Sigmoid colon (tissue), 7 donors: ENCODE measurements around the gene ZCCHC18. TPM values are rescaled to one million over a fixed set of nuclear protein-coding genes. Genes with fewer than 3 reads are reported as not detected.
A peak's percentile ranks its signal among the peaks of the same experiment; 100 is the strongest.
"Not testable (repeated sequence)": the region's sequence is repeated elsewhere in the genome, so short reads cannot be mapped to it uniquely, and the experiment has no call there.

ENCODE experiments used
- DNase-seq: peaks from one replicate; pipeline ENCODE4 v3.0.0-alpha.2; 2019
- H3K27ac ChIP-seq, 4 donors: fragments of 200-600 bp; sonication (generic); one replicate each; pipeline ENCODE4 v1.5.1; 2016 to 2019; ENCODE audit warnings: mild to moderate bottlenecking in 1 of 4
- H3K27me3 ChIP-seq, 3 donors: fragments of 200-600 bp; sonication (generic); one replicate each; pipeline ENCODE4 v1.5.1; 2019; ENCODE audit warnings: mild to moderate bottlenecking in 1 of 3
- H3K36me3 ChIP-seq, 4 donors: fragments of 200-600 bp; sonication (generic); one replicate each; pipeline ENCODE4 v1.5.1; 2016 to 2019
- H3K4me1 ChIP-seq, 4 donors: fragments of 200-600 bp; sonication (generic); one replicate each; pipeline ENCODE4 v1.5.1; 2017 to 2019
- H3K4me3 ChIP-seq, 4 donors: fragments of 200-600 bp; sonication (generic); one replicate each; pipeline ENCODE4 v1.5.1; 2017 to 2019; ENCODE audit warnings: mild to moderate bottlenecking in 2 of 4, moderate library complexity in 1 of 4
- H3K9me3 ChIP-seq, 4 donors: fragments of 200-600 bp in 3 of 4; sonication (generic) in 3 of 4; one replicate each; pipeline versions ENCODE4 v1.5.1 to v1.6.1; 2013 to 2019
- EP300 ChIP-seq, 4 donors: sonication (generic); formaldehyde crosslinking; IDR thresholded peaks; one replicate each; pipeline ENCODE4 v1.6.1; 2017; ENCODE audit warnings: antibody characterized with exemption in 4 of 4
- POLR2A ChIP-seq, 2 donors: fragments of 450-650 bp; IDR thresholded peaks; one replicate each; pipeline ENCODE4 v1.6.1; 2016; ENCODE audit warnings: antibody characterized with exemption in 2 of 2, mild to moderate bottlenecking in 2 of 2, moderate library complexity in 2 of 2
- POLR2AphosphoS5 ChIP-seq, 4 donors: sonication (generic); formaldehyde crosslinking; IDR thresholded peaks; one replicate each; pipeline ENCODE4 v1.6.1; 2017; ENCODE audit warnings: antibody characterized with exemption in 4 of 4
- WGBS, 2 donors: extraction: QIAGEN DNeasy Blood & Tissue Kit; methylation state at CpG; one replicate each; pipeline ENCODE4 v1.1.7; 2013; 5-methylcytosine and 5-hydroxymethylcytosine counted together
- intact Hi-C: fragments of 100-400 bp; cut with DNase I; formaldehyde crosslinking; loops from one replicate; pipeline ENCODE4 v1.15.1; 2023
- polyA plus RNA-seq, 3 donors: library from polyadenylated mRNA; stranded (reverse); fragments of 200-250 nt; gene quantifications; one replicate each; pipeline ENCODE4 v1.2.3, GENCODE V29; 2013
- total RNA-seq, 4 donors: library from RNA; depleted of rRNA; stranded (reverse); fragments of >200 nt; gene quantifications; one replicate each; pipeline ENCODE4 v1.1.0, GENCODE V29; 2016
- TF ChIP-seq, protein P1 (sequence below), 4 experiments: fragments of 450-650 bp in 3 of 4; fragments of 200-600 bp in 1 of 4; IDR thresholded peaks; one replicate each; pipeline ENCODE4 v1.5.1; 2016 to 2019; ENCODE audit warnings: antibody characterized with exemption in 4 of 4, mild to moderate bottlenecking in 3 of 4, moderate library complexity in 2 of 4
- donor health status: healthy with polysubstance abuse.
- donor health status: Bipolar disorder and iron deficiency.
- donor health status: healthy.

Gene ZCCHC18
- total RNA-seq (1 to 10 TPM in 3 of 4 donors, under 1 TPM in 1; 0.66 to 2.9 (median 1.7) TPM), polyA plus RNA-seq (1 to 10 TPM in 2 of 3 donors, not detected in 1; 2.7 to 4.2 TPM)

DNA sequence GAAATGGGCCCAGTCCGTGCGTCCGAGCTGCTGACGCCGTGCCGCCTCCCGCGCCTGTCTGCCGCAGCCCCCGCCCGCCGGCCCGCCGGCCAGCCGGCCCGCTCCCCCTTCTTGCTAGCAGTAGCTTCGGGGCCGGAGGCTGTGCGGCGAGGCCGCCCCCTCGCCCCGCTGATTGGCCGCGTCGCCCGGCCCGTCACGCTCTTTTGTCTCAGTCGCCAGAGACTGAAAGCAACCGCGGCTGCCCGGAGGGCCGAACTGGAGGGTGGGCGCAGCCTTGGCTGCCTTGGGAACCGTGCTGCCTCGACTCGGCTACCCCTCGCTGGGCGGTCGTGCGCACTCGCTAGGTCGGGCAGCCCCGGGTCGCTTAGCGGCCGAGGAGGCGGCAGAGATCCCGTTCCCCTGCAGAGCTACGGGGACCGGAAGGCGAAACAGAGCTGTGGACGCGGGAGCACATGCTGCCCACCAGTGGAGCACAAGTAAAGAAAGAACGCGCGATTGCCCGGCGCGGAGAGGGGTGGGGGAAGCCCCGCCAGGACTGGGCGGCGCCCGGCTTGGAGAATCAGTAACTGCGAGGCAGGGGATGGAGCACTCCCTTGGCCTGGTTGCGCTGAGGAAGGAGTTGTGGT is at the start of gene ZCCHC18:
ZCCHC18 (plus strand) TSS at position 198 of the 626 bp plus-strand sequence. CDS start 1,589 bp downstream, outside the sequence.
- DNase-seq = peak; percentile 78
- H3K9me3 ChIP-seq = no peaks in the 10 kb centered on the region
- 0% methylated on average over 67 of the region's 67 CpGs for WGBS, 2 donors
- peak within 1 kb of the TSS; percentile 77 to 83 (median 82) for H3K27ac ChIP-seq
- intact Hi-C loops = loop anchor here (2.0 kb wide), 2 partner anchors 14 to 194 kb away; no protein-coding TSS in a partner anchor
- H3K36me3 ChIP-seq = no peaks in the 10 kb centered on the region
- peaks cover 0 to 8% (median 0%) of the 10 kb centered on the region in 4 donors for H3K4me1 ChIP-seq
- H3K4me3 ChIP-seq = peak within 1 kb of the TSS; percentile 40 to 61 (median 59)
- TF ChIP-seq, protein P1, sequence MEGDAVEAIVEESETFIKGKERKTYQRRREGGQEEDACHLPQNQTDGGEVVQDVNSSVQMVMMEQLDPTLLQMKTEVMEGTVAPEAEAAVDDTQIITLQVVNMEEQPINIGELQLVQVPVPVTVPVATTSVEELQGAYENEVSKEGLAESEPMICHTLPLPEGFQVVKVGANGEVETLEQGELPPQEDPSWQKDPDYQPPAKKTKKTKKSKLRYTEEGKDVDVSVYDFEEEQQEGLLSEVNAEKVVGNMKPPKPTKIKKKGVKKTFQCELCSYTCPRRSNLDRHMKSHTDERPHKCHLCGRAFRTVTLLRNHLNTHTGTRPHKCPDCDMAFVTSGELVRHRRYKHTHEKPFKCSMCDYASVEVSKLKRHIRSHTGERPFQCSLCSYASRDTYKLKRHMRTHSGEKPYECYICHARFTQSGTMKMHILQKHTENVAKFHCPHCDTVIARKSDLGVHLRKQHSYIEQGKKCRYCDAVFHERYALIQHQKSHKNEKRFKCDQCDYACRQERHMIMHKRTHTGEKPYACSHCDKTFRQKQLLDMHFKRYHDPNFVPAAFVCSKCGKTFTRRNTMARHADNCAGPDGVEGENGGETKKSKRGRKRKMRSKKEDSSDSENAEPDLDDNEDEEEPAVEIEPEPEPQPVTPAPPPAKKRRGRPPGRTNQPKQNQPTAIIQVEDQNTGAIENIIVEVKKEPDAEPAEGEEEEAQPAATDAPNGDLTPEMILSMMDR (IDR thresholded peaks at IDR 0.05) = no peak
- no peak for TF ChIP-seq EP300 (IDR thresholded peaks at IDR 0.05)
- TF ChIP-seq POLR2A (IDR thresholded peaks at IDR 0.05) = no peak
- peak in 3 of 4 donors; percentile 28 to 52 (median 49) for TF ChIP-seq POLR2AphosphoS5 (IDR thresholded peaks at IDR 0.05)
- H3K27me3 ChIP-seq = no peaks in the 10 kb centered on the region

DNA sequence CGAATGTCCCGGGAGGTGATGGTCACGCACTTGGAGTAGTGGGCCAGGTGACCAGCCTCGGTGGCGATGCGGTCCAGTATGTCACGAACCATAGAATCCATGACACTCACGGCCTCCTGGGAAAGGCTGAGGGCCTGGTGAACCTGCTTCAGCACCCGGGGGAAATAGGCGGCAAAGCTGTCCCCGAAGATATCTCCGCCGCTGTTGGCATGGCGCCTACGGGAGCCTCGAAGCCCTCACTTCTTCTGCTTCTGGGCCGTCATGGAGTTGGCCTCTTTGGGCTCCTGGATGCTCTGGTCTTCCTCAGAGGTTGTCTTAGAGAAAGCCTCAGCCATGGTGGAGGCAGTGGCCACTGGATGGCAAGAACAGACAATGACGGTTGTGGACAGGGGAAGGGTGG is 49.7 kb upstream of the ZCCHC18 start:
- 94 to 96% methylated on average over 9 of the region's 18 CpGs for WGBS, 2 donors
- H3K27ac ChIP-seq, H3K27me3 ChIP-seq, intact Hi-C loops, H3K4me3 ChIP-seq, DNase-seq, H3K9me3 ChIP-seq, H3K36me3 ChIP-seq, H3K4me1 ChIP-seq: not testable (repeated sequence)

DNA sequence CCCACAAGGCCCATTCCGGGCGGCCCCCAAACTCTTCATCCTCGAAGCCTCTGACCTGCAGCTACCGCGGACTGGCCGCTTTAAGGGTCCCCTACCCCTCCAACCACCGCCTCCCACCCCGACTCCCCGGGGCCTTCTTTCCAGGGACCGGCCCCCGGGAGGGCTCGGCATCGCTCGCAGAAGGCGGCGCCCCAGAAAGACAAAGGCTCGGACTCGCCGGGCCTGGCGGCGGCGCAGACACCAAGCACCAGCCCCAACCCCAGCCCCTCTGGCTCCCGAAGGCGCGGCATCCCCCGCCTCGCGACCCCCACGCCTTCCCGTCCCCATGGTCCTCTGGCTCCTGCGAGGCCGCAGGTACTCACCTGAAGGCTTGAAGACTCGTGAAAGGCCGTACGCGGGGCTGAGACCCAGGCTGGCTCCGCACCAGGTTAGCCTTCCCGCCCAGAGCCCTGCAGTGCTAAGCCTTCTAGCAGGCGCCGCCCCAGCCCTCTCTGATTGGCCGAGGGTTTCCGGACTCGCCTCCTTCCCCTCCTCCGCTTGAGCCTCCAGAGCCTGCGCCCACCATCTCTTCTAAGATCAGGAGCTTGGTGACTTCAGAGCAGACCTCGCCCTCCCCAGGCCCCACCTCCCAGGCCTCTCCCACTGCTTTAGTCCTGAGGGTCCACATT is 36.4 kb upstream of the ZCCHC18 start, which contains the start of gene TMSB15C:
TMSB15C (minus strand) TSS at position 459 of the 668 bp plus-strand sequence.
- H3K4me1 ChIP-seq, H3K9me3 ChIP-seq, H3K36me3 ChIP-seq, H3K27ac ChIP-seq, H3K27me3 ChIP-seq, intact Hi-C loops, H3K4me3 ChIP-seq, DNase-seq: not testable (repeated sequence)
- no CpG with 5 or more reads among the region's 46 CpGs for WGBS, 2 donors

DNA sequence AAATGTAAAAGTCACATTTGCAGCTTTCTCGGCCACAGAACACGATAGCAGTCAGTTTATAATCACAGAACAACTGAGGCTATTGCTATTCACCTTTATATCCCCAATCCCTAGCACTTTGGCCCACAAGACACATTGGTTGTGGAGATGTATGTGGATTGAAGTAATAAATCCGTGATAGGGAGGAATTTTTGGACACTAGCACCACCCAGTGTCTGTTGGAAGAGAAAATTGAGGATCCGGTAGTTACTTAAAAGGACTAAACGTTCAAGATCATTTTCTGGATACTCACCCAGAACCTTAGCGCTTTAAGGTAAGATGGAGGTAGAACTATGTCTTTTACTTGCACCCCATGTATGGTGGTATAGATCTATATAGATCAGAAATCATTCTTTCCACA is 34.5 kb upstream of the ZCCHC18 start:
- H3K36me3 ChIP-seq, H3K4me1 ChIP-seq, DNase-seq, intact Hi-C loops, H3K27ac ChIP-seq, H3K27me3 ChIP-seq, H3K9me3 ChIP-seq, H3K4me3 ChIP-seq: not testable (repeated sequence)
- WGBS, 2 donors = no CpG with 5 or more reads among the region's 6 CpGs

DNA sequence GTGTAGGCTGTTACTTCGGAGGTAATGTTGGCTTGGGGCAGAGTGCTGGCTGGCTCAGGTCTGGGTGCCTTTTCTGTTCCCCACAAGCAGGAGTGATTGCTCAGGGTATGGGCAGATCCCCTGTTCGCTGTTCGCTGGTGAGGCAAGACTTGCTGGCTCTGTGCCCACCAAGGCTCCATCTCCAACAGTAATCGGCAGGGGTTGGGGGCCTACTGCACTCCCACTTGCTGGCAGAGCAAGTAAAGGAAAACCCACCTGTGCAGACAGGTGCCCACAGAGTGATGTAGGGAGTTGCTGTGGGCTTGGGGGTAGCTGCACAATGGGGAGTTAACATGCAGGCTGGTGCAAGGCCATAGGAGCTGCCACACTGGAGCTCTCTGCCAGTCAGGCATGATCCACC is 28.3 kb upstream of the ZCCHC18 start:
- TF ChIP-seq POLR2AphosphoS5 (IDR thresholded peaks at IDR 0.05) (no peak), POLR2A (IDR thresholded peaks at IDR 0.05) (no peak), EP300 (IDR thresholded peaks at IDR 0.05) (no peak)
- TF ChIP-seq, protein P1 (IDR thresholded peaks at IDR 0.05) = no peak
- DNase-seq = no peak
- Histone ChIP-seq H3K36me3 (no peaks in the 10 kb centered on the region), H3K9me3 (no peaks in the 10 kb centered on the region), H3K4me3 (no peak overlapping the region), H3K27ac (no peak overlapping the region), H3K27me3 (no peaks in the 10 kb centered on the region), H3K4me1 (no peaks in the 10 kb centered on the region)
- WGBS, 2 donors = 69 to 86% methylated on average over 4 of the region's 4 CpGs
- intact Hi-C loops = no loop called here

DNA sequence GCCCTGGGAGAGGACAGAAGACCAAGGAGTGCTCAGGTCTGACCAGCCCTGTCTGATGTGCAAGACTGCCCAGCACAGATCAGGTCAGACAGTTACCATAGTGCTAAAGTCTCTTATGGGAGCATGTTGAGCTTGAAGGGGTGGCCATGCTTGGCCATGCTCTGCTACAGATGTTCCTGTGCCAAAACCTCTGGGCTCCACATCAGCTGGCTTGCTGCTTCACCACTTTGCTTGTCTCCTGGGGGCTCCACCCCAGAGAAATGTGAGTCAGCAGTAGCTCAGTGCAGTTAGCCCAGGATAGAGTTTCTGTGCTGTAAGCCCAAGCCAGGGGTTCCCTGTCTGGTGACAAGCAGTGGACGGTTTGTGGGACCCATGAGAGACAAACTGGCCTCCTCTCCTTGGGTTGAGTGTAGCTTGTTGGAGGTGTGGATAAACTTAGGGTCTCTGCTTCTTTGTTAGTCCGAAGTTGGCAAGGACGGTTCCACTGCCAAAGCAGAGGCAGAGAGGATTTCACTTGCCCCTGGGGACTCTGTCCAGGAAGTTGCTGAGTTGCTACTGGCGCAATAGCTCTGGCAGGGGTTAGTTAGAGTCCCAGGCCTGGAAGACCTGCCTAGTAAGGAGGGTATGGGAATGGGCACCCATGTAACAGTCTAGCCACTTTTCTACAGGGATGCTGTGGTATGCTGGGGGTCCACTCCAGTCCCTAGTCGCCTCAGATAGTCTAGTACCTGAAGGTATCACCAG is 27.6 kb upstream of the ZCCHC18 start:
- no peak for DNase-seq
- Histone ChIP-seq H3K27me3 (no peaks in the 10 kb centered on the region), H3K36me3 (no peaks in the 10 kb centered on the region), H3K4me3 (no peak overlapping the region), H3K4me1 (no peaks in the 10 kb centered on the region), H3K27ac (no peak overlapping the region), H3K9me3 (no peaks in the 10 kb centered on the region)
- WGBS, 2 donors = 80 to 87% methylated on average over 5 of the region's 5 CpGs
- intact Hi-C loops = no loop called here
- TF ChIP-seq, protein P1 (IDR thresholded peaks at IDR 0.05) = no peak
- TF ChIP-seq EP300 (IDR thresholded peaks at IDR 0.05) (no peak), POLR2A (IDR thresholded peaks at IDR 0.05) (no peak)
